GM18873 (cell line): ENCODE measurements around the gene BRINP1.

ENCODE experiments used
- ATAC-seq: cut with Tn5 transposase; IDR thresholded peaks from one replicate; pipeline ENCODE4 v1.9.1; 2021; ENCODE audit warnings: mild to moderate bottlenecking, moderate library complexity, moderate number of reproducible peaks; ENCODE audit not compliant: unreplicated experiment, low FRiP score

BRINP1 gene

GRCh38 chr9:119368681-119369581, at the start of gene BRINP1:
Gene BRINP1 (minus strand): TSS chr9:119369435. CDS start chr9:119313355, 56,080 bp downstream.
- ATAC-seq, result no peak

- ATAC-seq, result no peak
Measured at GRCh38 chr9:119418721-119419120, 49.5 kb upstream of the BRINP1 start.

- no peak for ATAC-seq
Measured at GRCh38 chr9:119416793-119417192, 47.6 kb upstream of the BRINP1 start.

- no peak for ATAC-seq
Measured at GRCh38 chr9:119412399-119412798, 43.2 kb upstream of the BRINP1 start.

GRCh38 chr9:119409552-119409951, 40.3 kb upstream of the BRINP1 start:
- no peak for ATAC-seq

- ATAC-seq, result no peak
Measured at GRCh38 chr9:119400606-119401005, 31.4 kb upstream of the BRINP1 start.

- no peak for ATAC-seq
Measured at GRCh38 chr9:119398350-119398749, 29.1 kb upstream of the BRINP1 start.

- no peak for ATAC-seq
Measured at GRCh38 chr9:119391878-119392277, 22.6 kb upstream of the BRINP1 start.

- ATAC-seq, result no peak
Measured at GRCh38 chr9:119375892-119376291, 6.7 kb upstream of the BRINP1 start.

GRCh38 chr9:119372951-119373350, 3.7 kb upstream of the BRINP1 start:
- ATAC-seq, result no peak

- no peak for ATAC-seq
Measured at GRCh38 chr9:119370816-119371215, 1.6 kb upstream of the BRINP1 start.

GRCh38 chr9:119369680-119370366, 588 bp upstream of the BRINP1 start:
- ATAC-seq, result no peak

- no peak for ATAC-seq
Measured at GRCh38 chr9:119368179-119368578, 1.1 kb downstream of the BRINP1 start.

GRCh38 chr9:119367683-119368075, 1.6 kb downstream of the BRINP1 start:
- no peak for ATAC-seq

- no peak for ATAC-seq
Measured at GRCh38 chr9:119366909-119367682, 2.1 kb downstream of the BRINP1 start.

GRCh38 chr9:119365291-119366027, 3.8 kb downstream of the BRINP1 start:
- no peak for ATAC-seq

GRCh38 chr9:119360237-119360636, 9.0 kb downstream of the BRINP1 start:
- no peak for ATAC-seq

GRCh38 chr9:119357336-119358096, 11.7 kb downstream of the BRINP1 start:
- no peak for ATAC-seq

GRCh38 chr9:119349351-119349825, 19.8 kb downstream of the BRINP1 start:
- ATAC-seq, result no peak
